MM.1S (cell line): ENCODE results near the gene ADARB1.

Experiments used
- CTCF ChIP-seq: fragments of 300-600 bp; sonication (generic); IDR thresholded peaks from 2 replicates; pipeline ENCODE4 v1.5.1; 2016; ENCODE audit warnings: antibody characterized with exemption, low read length, mixed read lengths
- EZH2 ChIP-seq: fragments of 300-600 bp; sonication (generic); optimal IDR thresholded peaks from 2 replicates; pipeline ENCODE3; 2017; ENCODE audit warnings: low read depth, mild to moderate bottlenecking, antibody characterized with exemption, low read length, mixed read lengths

- no peak for TF ChIP-seq CTCF
- TF ChIP-seq EZH2, result no peak
Measured at GRCh38 chr21:45056296-45056904, 18.0 kb upstream of the ADARB1 start.
